Gastrocnemius medialis (tissue), 4 donors: ENCODE results near the gene THSD7B. TPM values are rescaled to one million over a fixed set of nuclear protein-coding genes. Genes with fewer than 3 reads are reported as not detected.

Experiments
- ATAC-seq, 2 donors: fragments of 150-250 bp; one replicate each; pipeline ENCODE4 v1.9.1; 2016
- DNase-seq, 2 donors: peaks; one replicate each; pipeline ENCODE4 v3.0.0-alpha.2; 2019
- H3K27ac ChIP-seq, 4 donors: fragments of 200-600 bp; sonication (generic); 1 replicate in 1 of 4; 2 replicates in 3 of 4; pipeline ENCODE4 v1.5.1; 2016 to 2018; ENCODE audit warnings: mild to moderate bottlenecking in 2 of 4, moderate library complexity in 1 of 4
- H3K27me3 ChIP-seq, 3 donors: fragments of 200-600 bp; sonication (generic) in 2 of 3; 1 replicate in 1 of 3; 2 replicates in 2 of 3; pipeline versions ENCODE4 v1.5.1 to v1.6.0; 2016 to 2019; ENCODE audit warnings: mild to moderate bottlenecking in 1 of 3, moderate library complexity in 1 of 3
- H3K36me3 ChIP-seq, 2 donors: fragments of 200-600 bp; sonication (generic) in 1 of 2; one replicate each; pipeline ENCODE4 v1.5.1; 2017 to 2018
- H3K4me1 ChIP-seq, 2 donors: fragments of 200-600 bp; sonication (generic) in 1 of 2; one replicate each; pipeline ENCODE4 v1.5.1; 2016 to 2017; ENCODE audit warnings: mild to moderate bottlenecking in 2 of 2
- H3K4me3 ChIP-seq, 4 donors: fragments of 200-600 bp; sonication (generic) in 3 of 4; 1 replicate in 1 of 4; 2 replicates in 3 of 4; pipeline ENCODE4 v1.5.1; 2016 to 2019; ENCODE audit warnings: mild to moderate bottlenecking in 2 of 4
- H3K9me3 ChIP-seq, 3 donors: fragments of 200-600 bp; sonication (generic) in 2 of 3; 1 replicate in 1 of 3; 2 replicates in 2 of 3; pipeline ENCODE4 v1.5.1; 2016 to 2019
- POLR2A ChIP-seq, 2 donors: fragments of 450-650 bp; IDR thresholded peaks; one replicate each; pipeline ENCODE4 v1.6.1; 2017; ENCODE audit warnings: antibody characterized with exemption in 2 of 2, mild to moderate bottlenecking in 2 of 2, moderate library complexity in 2 of 2
- in situ Hi-C, 4 donors: fragments of 200-750 bp; cut with MboI; loops; one replicate each; pipeline versions ENCODE4 v1.15.0 to v1.8.0; 2017; ENCODE audit warnings: low sequenced_read_pairs in 4 of 4
- intact Hi-C: fragments of 100-400 bp; cut with DNase I; formaldehyde crosslinking; loops from one replicate; pipeline ENCODE4 v1.15.1; 2023; ENCODE audit warnings: low total_unique reads
- total RNA-seq, 4 donors: library from RNA; depleted of rRNA; stranded (reverse); fragments of >200 nt; gene quantifications; one replicate each; pipeline versions ENCODE4 v1.1.0 to v1.2.3, GENCODE V29; 2016
- TF ChIP-seq, protein P1 (sequence below), 5 experiments: fragments of 450-650 bp in 3 of 5; fragments of 200-600 bp in 2 of 5; sonication (generic) in 2 of 5; IDR thresholded peaks in 4 of 5; conservative IDR thresholded peaks in 1 of 5; 1 replicate in 4 of 5; 2 replicates in 1 of 5; pipeline ENCODE4 v1.5.1; 2016 to 2019; ENCODE audit warnings: antibody characterized with exemption in 5 of 5, mild to moderate bottlenecking in 3 of 5, moderate library complexity in 3 of 5

THSD7B gene
- total RNA-seq, 4 donors from 2014 or later: not detected

DNA sequence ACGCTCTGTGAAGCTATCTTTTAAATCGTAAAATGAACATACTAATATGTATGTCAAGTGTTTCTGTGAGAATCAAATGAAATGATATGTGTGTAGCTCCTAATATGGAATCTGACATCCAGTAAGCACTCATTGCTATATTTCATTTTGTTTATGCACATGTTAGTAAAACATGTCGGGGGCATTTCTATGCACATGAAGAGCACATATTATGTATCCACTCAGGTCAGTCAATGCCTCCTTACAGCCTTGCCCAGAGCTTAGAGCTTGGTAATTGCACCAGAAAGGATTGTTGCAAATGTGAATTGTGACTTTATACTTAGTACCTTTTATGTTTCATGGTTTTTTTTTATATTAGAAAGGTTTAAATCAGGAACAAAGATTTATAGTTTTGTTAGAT is 735.3 kb downstream of the THSD7B start:
- in situ Hi-C loops (no loop called here), intact Hi-C loops (no loop called here)
- Histone ChIP-seq H3K9me3 (no peaks in the 10 kb centered on the region), H3K36me3 (no peaks in the 10 kb centered on the region), H3K27ac (no peak overlapping the region), H3K4me1 (no peaks in the 10 kb centered on the region), H3K27me3 (no peaks in the 10 kb centered on the region), H3K4me3 (no peak overlapping the region)
- no peak for DNase-seq
- no peak for ATAC-seq
- TF ChIP-seq, protein P1, sequence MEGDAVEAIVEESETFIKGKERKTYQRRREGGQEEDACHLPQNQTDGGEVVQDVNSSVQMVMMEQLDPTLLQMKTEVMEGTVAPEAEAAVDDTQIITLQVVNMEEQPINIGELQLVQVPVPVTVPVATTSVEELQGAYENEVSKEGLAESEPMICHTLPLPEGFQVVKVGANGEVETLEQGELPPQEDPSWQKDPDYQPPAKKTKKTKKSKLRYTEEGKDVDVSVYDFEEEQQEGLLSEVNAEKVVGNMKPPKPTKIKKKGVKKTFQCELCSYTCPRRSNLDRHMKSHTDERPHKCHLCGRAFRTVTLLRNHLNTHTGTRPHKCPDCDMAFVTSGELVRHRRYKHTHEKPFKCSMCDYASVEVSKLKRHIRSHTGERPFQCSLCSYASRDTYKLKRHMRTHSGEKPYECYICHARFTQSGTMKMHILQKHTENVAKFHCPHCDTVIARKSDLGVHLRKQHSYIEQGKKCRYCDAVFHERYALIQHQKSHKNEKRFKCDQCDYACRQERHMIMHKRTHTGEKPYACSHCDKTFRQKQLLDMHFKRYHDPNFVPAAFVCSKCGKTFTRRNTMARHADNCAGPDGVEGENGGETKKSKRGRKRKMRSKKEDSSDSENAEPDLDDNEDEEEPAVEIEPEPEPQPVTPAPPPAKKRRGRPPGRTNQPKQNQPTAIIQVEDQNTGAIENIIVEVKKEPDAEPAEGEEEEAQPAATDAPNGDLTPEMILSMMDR (IDR thresholded peaks at IDR 0.05 in 4 of 5, conservative IDR thresholded peaks at IDR 0.05 in 1 of 5): no peak
- no peak for TF ChIP-seq POLR2A (IDR thresholded peaks at IDR 0.05)

GRCh38 chr2:137507237-137507636 is 741.9 kb downstream of the THSD7B start:
- Histone ChIP-seq H3K4me3 (no peak overlapping the region), H3K9me3 (no peaks in the 10 kb centered on the region), H3K36me3 (no peaks in the 10 kb centered on the region), H3K27ac (no peak overlapping the region), H3K4me1 (no peaks in the 10 kb centered on the region), H3K27me3 (no peaks in the 10 kb centered on the region)
- intact Hi-C loops (no loop called here), in situ Hi-C loops (no loop called here)
- DNase-seq (no peak), ATAC-seq (no peak)
- TF ChIP-seq POLR2A (IDR thresholded peaks at IDR 0.05): no peak
- TF ChIP-seq, protein P1 (IDR thresholded peaks at IDR 0.05 in 4 of 5, conservative IDR thresholded peaks at IDR 0.05 in 1 of 5): no peak

- no peaks in the 10 kb centered on the region for H3K27me3 ChIP-seq
- H3K36me3 ChIP-seq: no peaks in the 10 kb centered on the region
- H3K9me3 ChIP-seq: no peaks in the 10 kb centered on the region
- no peaks in the 10 kb centered on the region for H3K4me1 ChIP-seq
- H3K4me3 ChIP-seq: no peak overlapping the region
- ATAC-seq (no peak), DNase-seq (no peak)
- intact Hi-C loops: no loop called here
- in situ Hi-C loops: no loop called here
- H3K27ac ChIP-seq: no peak overlapping the region
- no peak for TF ChIP-seq POLR2A (IDR thresholded peaks at IDR 0.05)
- TF ChIP-seq, protein P1 (IDR thresholded peaks at IDR 0.05 in 4 of 5, conservative IDR thresholded peaks at IDR 0.05 in 1 of 5): no peak
Measured at GRCh38 chr2:137508739-137509384, 743.5 kb downstream of the THSD7B start.

DNA sequence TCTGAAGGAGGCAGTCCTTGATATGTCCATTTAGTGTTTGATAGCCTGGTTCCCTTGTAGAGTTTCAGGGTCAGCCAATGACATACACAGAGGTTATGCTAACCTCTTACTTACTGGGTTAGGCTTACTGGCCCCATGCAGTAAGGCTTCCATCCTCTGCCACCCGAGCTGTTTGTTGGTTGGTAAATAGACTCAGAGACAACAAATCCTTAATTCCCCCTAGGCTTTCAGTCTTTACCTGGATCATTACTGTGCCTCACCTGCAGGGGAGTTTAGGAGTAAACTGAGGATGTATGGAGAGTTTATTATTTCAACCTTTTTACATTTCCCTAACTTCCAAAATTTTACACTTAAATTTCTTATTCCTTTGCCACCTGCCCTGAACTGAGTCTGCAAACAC is 746.2 kb downstream of the THSD7B start:
- no peaks in the 10 kb centered on the region for H3K36me3 ChIP-seq
- H3K4me1 ChIP-seq: no peaks in the 10 kb centered on the region
- H3K4me3 ChIP-seq: no peak overlapping the region
- H3K27me3 ChIP-seq: no peaks in the 10 kb centered on the region
- ATAC-seq (no peak), DNase-seq (no peak)
- no peak overlapping the region for H3K27ac ChIP-seq
- H3K9me3 ChIP-seq: no peaks in the 10 kb centered on the region
- intact Hi-C loops: no loop called here
- in situ Hi-C loops: no loop called here
- TF ChIP-seq, protein P1 (IDR thresholded peaks at IDR 0.05 in 4 of 5, conservative IDR thresholded peaks at IDR 0.05 in 1 of 5): no peak
- no peak for TF ChIP-seq POLR2A (IDR thresholded peaks at IDR 0.05)
